HCT116 (cell line): Measurements from ENCODE around the gene PXYLP1. TPM values are rescaled to one million over a fixed set of nuclear protein-coding genes. Genes with fewer than 3 reads are reported as not detected.

Source experiments
- total RNA-seq: library from RNA; stranded (reverse); gene quantifications from one replicate; pipeline ENCODE4 v1.2.1, GENCODE V29; 2021; ENCODE audit not compliant: unreplicated experiment

PXYLP1 gene
- total RNA-seq, 1 experiment from 2014 or later, result 15.3 TPM

Other genes with a start within 250 kb of the PXYLP1 start
- 0.57 TPM for gene SPSB4, start 180.5 kb upstream of the PXYLP1 start, total RNA-seq
- gene ZBTB38, start 136.7 kb downstream of the PXYLP1 start, total RNA-seq, result 33.5 TPM